ENCODE measurements around the gene ITSN1. TPM values are rescaled to one million over a fixed set of nuclear protein-coding genes. Genes with fewer than 3 reads are reported as not detected.

Gene ITSN1
- total RNA-seq, 1 experiment from 2014 or later = 50.8 TPM

GRCh38 chr21:33872881-33873515, 230.7 kb downstream of the ITSN1 start:
- Histone ChIP-seq H3K9me3 (replicated peaks) (no peaks in the 10 kb centered on the region), H3K36me3 (no peaks in the 10 kb centered on the region), H3K27ac (no peak overlapping the region), H3K4me1 (peaks cover 3% of the 10 kb centered on the region; the same call in 1 of the 2 replicates), H3K4me3 (no peak overlapping the region), H3K27me3 (no peaks in the 10 kb centered on the region)
- no peak for DNase-seq

- H3K4me1 ChIP-seq = peaks cover 3% of the 10 kb centered on the region; the same call in 1 of the 2 replicates
- no peak overlapping the region for H3K4me3 ChIP-seq
- no peaks in the 10 kb centered on the region for H3K27me3 ChIP-seq
- no peak overlapping the region for H3K27ac ChIP-seq
- DNase-seq = peak; percentile 37 to 44
- H3K9me3 ChIP-seq (replicated peaks) = no peaks in the 10 kb centered on the region
- no peaks in the 10 kb centered on the region for H3K36me3 ChIP-seq
Measured at GRCh38 chr21:33874161-33874560, 231.9 kb downstream of the ITSN1 start.

GRCh38 chr21:33875026-33875695, 232.9 kb downstream of the ITSN1 start:
- Histone ChIP-seq H3K36me3 (no peaks in the 10 kb centered on the region), H3K27me3 (no peaks in the 10 kb centered on the region), H3K27ac (no peak overlapping the region), H3K4me1 (peaks cover 3% of the 10 kb centered on the region; the same call in 1 of the 2 replicates), H3K9me3 (replicated peaks) (no peaks in the 10 kb centered on the region), H3K4me3 (no peak overlapping the region)
- DNase-seq = no peak

GRCh38 chr21:33878824-33879223, 236.5 kb downstream of the ITSN1 start:
- no peak overlapping the region for H3K27ac ChIP-seq
- no peaks in the 10 kb centered on the region for H3K27me3 ChIP-seq
- no peaks in the 10 kb centered on the region for H3K36me3 ChIP-seq
- DNase-seq = no peak
- peaks cover 4% of the 10 kb centered on the region; the same call in 1 of the 2 replicates for H3K4me1 ChIP-seq
- H3K4me3 ChIP-seq = no peak overlapping the region
- no peaks in the 10 kb centered on the region for H3K9me3 ChIP-seq (replicated peaks)

- Histone ChIP-seq H3K27me3 (no peaks in the 10 kb centered on the region), H3K9me3 (replicated peaks) (no peaks in the 10 kb centered on the region), H3K36me3 (no peaks in the 10 kb centered on the region), H3K4me1 (peaks cover 13% of the 10 kb centered on the region), H3K27ac (no peak overlapping the region), H3K4me3 (no peak overlapping the region)
- DNase-seq = no peak
Measured at GRCh38 chr21:33880626-33881025, 238.3 kb downstream of the ITSN1 start.

- DNase-seq = no peak
- Histone ChIP-seq H3K4me1 (peaks cover 13% of the 10 kb centered on the region), H3K9me3 (replicated peaks) (no peaks in the 10 kb centered on the region), H3K4me3 (no peak overlapping the region), H3K36me3 (no peaks in the 10 kb centered on the region), H3K27ac (no peak overlapping the region), H3K27me3 (no peaks in the 10 kb centered on the region)
Measured at GRCh38 chr21:33881689-33882440, 239.6 kb downstream of the ITSN1 start.

- Histone ChIP-seq H3K27me3 (no peaks in the 10 kb centered on the region), H3K4me3 (no peak overlapping the region), H3K9me3 (replicated peaks) (no peaks in the 10 kb centered on the region), H3K4me1 (peaks cover 13% of the 10 kb centered on the region), H3K27ac (no peak overlapping the region), H3K36me3 (no peaks in the 10 kb centered on the region)
- DNase-seq = no peak
Measured at GRCh38 chr21:33883118-33883517, 240.8 kb downstream of the ITSN1 start.

GRCh38 chr21:33884376-33885171, 242.3 kb downstream of the ITSN1 start:
- Histone ChIP-seq H3K27ac (no peak overlapping the region), H3K36me3 (no peaks in the 10 kb centered on the region), H3K4me3 (peak overlapping the region; percentile 14; the same call in 1 of the 2 replicates), H3K27me3 (no peaks in the 10 kb centered on the region), H3K4me1 (peaks cover 13% of the 10 kb centered on the region), H3K9me3 (replicated peaks) (no peaks in the 10 kb centered on the region)
- DNase-seq = peak in 1 of 2 experiments; percentile 48

- no peak overlapping the region for H3K4me3 ChIP-seq
- no peaks in the 10 kb centered on the region for H3K27me3 ChIP-seq
- no peak overlapping the region for H3K27ac ChIP-seq
- H3K4me1 ChIP-seq = peaks cover 13% of the 10 kb centered on the region
- no peaks in the 10 kb centered on the region for H3K9me3 ChIP-seq (replicated peaks)
- no peaks in the 10 kb centered on the region for H3K36me3 ChIP-seq
- DNase-seq = no peak
Measured at GRCh38 chr21:33885172-33885514, 242.8 kb downstream of the ITSN1 start.

- no peak overlapping the region for H3K4me3 ChIP-seq
- H3K4me1 ChIP-seq = peaks cover 13% of the 10 kb centered on the region
- no peak for DNase-seq
- H3K27me3 ChIP-seq = no peaks in the 10 kb centered on the region
- no peak overlapping the region for H3K27ac ChIP-seq
- no peaks in the 10 kb centered on the region for H3K36me3 ChIP-seq
- no peaks in the 10 kb centered on the region for H3K9me3 ChIP-seq (replicated peaks)
Measured at GRCh38 chr21:33886321-33886720, 244.0 kb downstream of the ITSN1 start.

- Histone ChIP-seq H3K4me3 (no peak overlapping the region), H3K36me3 (no peaks in the 10 kb centered on the region), H3K27ac (no peak overlapping the region), H3K9me3 (replicated peaks) (no peaks in the 10 kb centered on the region), H3K4me1 (peaks cover 14% of the 10 kb centered on the region), H3K27me3 (no peaks in the 10 kb centered on the region)
- no peak for DNase-seq
Measured at GRCh38 chr21:33890187-33890586, 247.9 kb downstream of the ITSN1 start.

GRCh38 chr21:33892853-33893252, 250.6 kb downstream of the ITSN1 start:
- Histone ChIP-seq H3K4me3 (no peak overlapping the region), H3K36me3 (no peaks in the 10 kb centered on the region), H3K27ac (no peak overlapping the region), H3K9me3 (replicated peaks) (no peaks in the 10 kb centered on the region), H3K4me1 (peaks cover 17% of the 10 kb centered on the region), H3K27me3 (no peaks in the 10 kb centered on the region)
- DNase-seq = peak in 1 of 2 experiments; percentile 34

GRCh38 chr21:33893917-33894316, 251.6 kb downstream of the ITSN1 start:
- Histone ChIP-seq H3K4me3 (peak overlapping the region; percentile 35), H3K36me3 (no peaks in the 10 kb centered on the region), H3K4me1 (peaks cover 17% of the 10 kb centered on the region), H3K27me3 (no peaks in the 10 kb centered on the region), H3K27ac (peak overlapping the region; percentile 88), H3K9me3 (replicated peaks) (no peaks in the 10 kb centered on the region)
- peak; percentile 87 to 92 for DNase-seq

GRCh38 chr21:33894736-33895288, 252.5 kb downstream of the ITSN1 start:
- Histone ChIP-seq H3K9me3 (replicated peaks) (no peaks in the 10 kb centered on the region), H3K4me1 (peaks cover 17% of the 10 kb centered on the region), H3K27ac (peak overlapping the region; percentile 88), H3K4me3 (peak overlapping the region; percentile 35), H3K27me3 (no peaks in the 10 kb centered on the region), H3K36me3 (no peaks in the 10 kb centered on the region)
- peak; percentile 98 for DNase-seq
